GM21381 (cell line): ENCODE results near the gene POLDIP3.

Experiments used
- ATAC-seq: cut with Tn5 transposase; IDR thresholded peaks from one replicate; pipeline ENCODE4 v1.9.1; 2021; ENCODE audit warnings: mild to moderate bottlenecking, moderate library complexity; ENCODE audit not compliant: unreplicated experiment

The POLDIP3 gene

GRCh38 chr22:42614312-42615091, at the start of gene POLDIP3:
Gene POLDIP3 (minus strand): TSS chr22:42614883. CDS start chr22:42614857, 26 bp downstream.
- ATAC-seq, result peak; percentile 66

- ATAC-seq, result peak; percentile 46
Observed at GRCh38 chr22:42661985-42662831, 47.5 kb upstream of the POLDIP3 start.

- no peak for ATAC-seq
Observed at GRCh38 chr22:42656578-42656977, 41.9 kb upstream of the POLDIP3 start.

DNA sequence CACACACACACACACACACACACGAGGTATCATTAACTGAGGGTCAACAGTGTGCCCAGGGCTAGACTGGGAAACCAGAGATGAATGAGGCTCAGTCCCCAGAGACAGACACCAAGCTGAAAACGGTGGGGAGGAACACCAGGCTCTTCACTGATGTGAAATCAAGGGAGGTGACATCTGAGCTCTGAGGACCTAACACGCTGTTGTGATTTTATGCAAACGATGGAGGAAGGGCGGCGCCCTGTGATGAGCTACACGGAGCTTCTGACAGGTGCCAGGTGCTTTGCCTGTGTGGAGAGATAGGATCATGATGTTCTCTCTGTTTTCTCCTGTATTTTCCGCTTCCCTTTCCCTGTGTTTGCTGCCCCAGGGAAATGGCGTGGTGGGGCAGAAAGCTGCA, 41.0 kb upstream of the POLDIP3 start:
- ATAC-seq, result no peak

DNA sequence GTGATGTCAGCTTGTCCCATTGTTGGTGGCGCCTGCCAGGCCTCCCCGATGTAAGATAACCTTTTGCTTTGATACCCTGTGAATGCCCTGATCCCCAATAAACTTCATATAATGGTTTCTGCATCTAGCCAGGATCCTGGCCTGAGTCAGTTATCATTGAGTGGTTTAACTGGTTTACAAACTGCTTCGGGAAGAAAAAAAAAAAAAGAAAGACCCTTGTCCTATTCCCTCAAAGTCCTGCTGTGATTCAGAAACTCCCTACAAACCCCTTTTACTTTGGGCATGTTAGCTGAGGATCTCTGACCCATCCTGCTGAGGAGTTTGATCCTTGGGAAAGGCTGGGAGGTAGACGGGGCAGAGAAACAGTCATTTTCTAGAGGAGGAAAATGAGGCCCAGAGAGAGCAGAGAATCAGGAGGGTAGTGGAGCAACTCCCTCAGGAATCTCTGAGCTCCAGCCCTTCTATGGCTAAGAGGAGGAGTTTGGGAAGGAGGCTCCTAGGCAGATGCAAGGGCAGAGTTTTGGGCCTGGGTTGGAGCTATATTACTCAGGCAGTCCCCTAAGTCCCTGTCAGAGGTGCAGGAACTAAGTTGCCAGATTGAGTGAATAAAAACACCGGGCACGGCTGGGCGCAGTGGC, 39.9 kb upstream of the POLDIP3 start:
- ATAC-seq, result no peak

DNA sequence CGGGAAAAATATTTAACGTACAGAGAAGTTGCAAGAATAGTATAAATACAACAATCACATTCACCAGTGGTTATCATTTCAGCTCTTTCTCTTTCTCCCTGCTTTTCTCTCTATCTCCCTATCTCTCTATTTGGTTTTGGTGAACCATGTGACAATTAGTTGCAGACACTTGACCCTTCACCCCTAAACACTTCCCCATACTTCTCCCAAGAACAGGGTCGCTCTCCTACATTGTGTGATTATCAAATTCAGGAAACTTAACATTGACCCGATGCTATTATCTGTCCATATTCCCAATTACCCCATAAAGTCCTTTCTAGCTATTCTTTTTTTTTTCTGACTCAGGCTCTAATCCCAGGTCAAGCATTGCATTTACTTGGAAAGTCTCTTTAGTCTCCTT, 39.3 kb upstream of the POLDIP3 start:
- ATAC-seq, result no peak

DNA sequence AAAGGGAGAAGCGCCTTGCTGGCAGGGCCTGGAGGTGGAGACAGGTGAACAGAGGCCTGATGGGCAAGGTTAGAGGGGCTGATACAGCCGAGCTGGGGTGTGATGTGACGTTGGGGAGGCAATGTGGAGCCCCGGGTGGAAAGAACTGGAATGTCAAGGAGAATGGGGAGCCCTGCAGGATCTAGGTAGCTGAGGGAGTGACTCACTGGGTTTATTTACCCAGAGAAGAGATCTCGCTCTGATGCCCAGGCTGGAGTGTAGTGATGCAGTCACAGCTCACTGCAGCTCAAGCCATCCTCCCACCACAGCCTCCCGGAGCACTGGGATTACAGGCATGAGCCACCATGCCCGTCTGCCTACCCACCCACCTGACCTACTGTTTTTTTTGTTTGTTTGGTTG, 36.5 kb upstream of the POLDIP3 start:
- no peak for ATAC-seq

DNA sequence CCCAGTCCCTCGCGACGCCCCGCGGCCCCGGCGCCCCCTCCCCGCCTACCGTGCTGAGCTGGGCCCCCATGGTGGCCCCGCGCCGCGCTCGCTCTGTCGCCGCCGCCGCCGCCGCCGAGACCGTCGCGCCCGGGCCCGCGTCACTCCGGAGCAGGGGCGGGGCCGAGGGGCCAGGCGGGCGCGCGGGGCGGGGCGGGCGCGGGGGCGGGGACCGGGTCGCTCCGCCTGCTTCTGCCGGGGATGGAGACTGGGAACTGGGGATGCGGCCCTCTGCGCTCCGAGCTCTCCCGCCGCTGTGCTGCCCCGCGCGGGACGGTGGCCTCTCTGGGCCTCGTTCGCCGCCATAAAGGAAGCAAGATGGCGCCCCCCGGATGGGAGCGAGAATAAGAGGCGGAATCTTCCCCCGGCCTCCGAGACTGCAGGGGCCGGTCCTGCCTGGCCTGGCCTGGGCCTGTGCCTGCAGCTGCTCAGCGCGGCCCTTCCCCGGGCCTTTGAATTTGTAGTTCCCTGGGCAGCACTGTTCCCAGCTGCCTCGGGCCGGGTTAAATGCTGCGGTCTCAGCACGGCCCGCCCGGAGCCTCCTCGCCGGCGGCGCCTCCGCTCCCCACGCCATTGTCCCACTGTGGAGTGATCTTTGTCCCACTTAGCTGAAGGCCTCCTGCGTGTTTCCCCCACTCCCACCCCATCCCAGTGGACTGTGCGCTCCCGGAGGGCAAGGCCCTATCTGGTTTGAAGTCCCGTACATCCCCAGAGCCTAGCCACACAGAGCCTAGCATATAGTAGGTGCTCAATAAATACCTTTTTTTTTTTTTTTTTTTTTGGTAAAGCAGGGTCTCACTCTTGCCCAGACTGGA, 34.8 kb upstream of the POLDIP3 start, which contains the start of gene CYB5R3:
CYB5R3 (minus strand) TSS at position 147 of the 854 bp plus-strand sequence; CDS start at position 70, 77 bp downstream.
- ATAC-seq, result peak; percentile 64

DNA sequence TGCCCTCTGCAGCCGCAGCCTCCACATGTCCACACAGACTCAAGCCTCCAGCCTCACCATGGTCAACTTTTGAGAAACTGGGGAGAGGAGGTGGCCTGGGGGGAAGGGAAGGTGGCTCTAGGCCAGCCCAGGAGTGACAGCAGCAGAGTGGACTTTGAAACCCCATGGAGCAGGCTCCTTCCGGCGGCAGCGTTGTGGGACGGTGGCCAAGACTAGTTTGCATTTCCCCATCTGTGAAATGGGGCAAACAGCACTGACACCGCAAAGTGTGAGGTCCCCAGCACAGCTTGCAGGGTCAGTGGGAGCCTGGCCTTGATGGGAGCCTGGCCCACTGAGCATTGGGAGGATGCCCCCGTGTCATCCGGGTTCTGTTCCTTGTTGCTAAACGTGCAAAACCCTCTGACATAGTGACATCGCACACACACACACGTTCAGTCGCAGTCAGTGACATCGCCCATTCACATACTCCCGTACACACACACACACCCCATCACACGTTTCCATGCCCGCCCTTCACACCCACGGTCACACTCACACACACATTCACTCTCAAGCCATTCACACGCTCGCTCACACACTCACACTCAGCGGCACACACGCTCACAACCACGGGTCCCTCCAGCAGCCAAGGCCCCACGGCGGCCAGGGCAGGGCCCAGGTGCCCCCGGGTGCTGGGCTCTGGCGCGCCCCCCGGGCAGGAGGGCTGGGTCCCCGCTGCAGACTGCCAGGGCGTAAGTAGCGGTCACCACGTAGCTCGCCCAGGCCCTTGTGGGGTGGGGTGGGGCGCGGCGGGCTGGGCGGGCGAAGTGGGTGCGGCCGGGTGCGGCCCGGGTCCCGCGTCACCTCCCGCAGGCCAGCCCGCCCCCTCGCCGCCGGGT, 33.9 kb upstream of the POLDIP3 start:
- ATAC-seq, result peak; percentile 40

- ATAC-seq, result no peak
Observed at GRCh38 chr22:42648017-42648367, 33.3 kb upstream of the POLDIP3 start.

GRCh38 chr22:42646569-42647525, 32.2 kb upstream of the POLDIP3 start:
- no peak for ATAC-seq

DNA sequence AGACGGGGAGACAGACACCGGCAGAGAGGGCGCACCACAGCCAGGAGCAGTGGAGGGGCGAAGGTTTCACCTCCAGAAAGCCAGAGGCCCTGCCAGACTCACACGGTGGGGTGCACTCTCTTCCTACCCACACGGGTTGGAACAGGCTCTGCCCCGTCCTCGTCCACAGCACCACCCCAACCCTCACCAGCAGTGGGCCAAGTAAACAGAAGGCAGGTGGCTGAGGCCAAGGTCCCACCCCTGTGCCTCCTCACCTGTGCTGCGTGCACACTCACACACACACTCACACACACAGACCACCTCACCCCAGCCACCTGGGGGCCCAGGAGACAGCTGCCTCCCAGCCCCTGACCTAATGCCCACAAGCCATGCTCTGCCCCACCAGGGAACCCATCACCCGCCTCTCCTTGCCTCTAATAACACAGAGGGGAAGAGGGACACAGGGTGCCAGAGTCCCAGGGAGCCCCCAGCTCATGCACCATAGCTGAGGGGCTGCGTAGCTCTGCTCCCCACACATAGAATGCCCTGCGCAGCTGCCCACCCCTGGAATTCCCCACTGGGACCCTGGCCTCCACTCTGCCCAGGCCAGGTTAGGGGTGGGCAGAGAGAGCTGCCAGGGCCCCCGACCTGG, 31.4 kb upstream of the POLDIP3 start:
- ATAC-seq, result no peak

DNA sequence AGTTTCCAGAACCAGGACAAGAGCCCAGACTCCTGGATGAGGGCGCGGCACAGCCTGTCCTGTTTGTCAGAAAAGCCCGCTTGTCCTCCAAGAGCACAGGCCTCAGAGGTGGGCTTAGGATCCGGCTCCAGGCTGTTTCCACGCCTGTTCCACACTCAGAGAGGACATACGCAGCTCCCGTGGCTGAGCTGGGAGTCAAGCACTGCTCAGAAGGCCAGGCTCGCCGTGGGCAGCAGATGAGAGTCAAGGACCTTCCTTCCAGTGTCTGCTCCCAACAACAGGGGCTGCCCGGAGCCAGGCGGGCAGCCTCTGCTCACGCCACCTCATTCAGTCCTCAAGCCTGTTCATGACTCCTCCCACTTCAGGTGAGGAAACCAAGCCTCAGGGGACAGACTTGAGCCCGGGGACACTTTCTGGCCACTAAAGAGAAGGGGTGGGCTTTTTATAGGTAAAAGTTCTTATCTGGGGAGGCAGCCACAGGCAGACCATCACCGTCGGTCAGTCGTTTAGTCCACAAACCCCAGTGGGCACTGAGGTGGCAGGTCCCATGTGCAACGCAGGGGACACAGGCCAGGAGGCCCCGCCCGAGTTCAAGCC, 30.8 kb upstream of the POLDIP3 start:
- no peak for ATAC-seq

DNA sequence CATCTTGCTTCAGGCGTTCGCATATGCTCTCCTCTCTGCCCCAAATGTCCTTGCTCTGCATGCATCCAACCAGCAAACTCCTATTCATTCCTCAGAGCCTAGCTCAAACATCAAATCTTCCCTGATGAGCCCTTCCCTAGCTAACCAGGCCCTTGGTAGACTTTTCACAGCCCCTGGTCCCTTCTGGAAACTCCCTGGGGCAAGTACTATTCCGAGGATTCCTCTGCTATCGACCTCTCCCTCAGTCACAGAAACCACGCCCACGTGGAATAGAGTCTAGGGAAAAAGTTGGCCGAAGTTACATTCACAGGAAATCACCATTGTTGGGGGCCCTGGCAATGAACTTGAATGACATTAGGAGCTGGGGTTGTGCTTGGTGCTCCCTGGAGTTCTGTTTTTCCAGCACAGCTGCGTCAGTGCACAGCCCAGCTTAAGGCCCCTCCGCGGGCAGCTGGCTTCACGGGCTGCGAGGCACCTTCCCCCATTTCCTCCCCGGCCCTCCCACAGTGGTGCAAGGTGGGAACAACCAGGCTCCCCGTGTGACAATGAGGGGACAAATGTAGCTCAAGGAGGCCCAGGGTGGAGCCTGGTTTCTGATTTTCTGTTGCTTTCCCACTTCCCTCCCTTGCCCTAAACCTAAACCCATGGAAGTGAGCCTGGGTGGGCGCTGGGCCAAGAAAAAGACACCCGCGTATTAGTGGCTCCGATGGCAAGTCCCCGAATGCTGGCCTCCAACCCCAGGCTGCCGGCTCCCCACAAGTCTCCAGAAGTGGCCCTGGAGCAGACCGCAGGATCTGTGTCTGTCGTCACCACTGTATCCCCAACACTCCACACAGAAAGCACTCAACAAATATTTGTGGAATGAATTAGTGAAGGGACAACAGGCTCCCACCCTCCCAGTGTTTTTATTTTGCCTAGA, 30.0 kb upstream of the POLDIP3 start:
- ATAC-seq, result no peak

DNA sequence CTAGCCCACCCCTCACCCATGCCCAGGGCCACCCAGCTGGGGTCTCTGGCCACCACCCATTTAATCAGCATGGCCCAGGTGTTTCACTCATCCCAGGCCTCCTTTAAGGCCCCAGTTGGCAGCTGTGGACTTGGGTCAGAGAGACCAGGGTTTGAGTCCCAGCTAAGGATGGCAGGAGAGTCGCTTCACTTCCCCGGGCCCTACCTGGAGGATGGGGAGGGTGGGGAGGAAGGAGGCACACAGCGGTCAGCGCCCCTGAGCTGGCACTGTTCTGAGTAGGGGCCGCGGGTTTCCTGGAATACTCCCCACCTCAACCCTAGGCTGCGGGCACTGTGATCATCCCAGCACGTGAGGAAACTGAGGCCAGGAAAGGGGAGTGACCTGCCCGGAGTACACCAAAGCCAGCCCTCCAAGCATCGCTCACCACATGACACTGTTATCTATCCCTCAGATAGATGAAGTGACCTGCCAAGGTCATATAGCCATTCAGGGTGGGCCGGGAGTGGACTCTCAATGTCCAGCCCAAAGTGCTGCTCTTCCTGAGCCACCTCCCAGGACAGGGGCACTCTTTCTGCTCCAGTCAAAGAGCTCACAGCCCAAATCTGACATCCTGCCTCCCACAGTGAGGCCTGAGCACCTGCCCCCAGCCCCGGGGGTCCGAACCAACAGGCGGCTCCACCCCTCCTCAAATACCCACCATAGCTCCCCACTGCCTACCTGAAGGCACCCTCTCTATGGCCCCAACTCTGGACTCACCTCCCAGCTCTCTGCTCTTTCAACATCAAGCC, 29.1 kb upstream of the POLDIP3 start:
- no peak for ATAC-seq
